ENCODE results near the gene LRRC15. TPM values are rescaled to one million over a fixed set of nuclear protein-coding genes. Genes with fewer than 3 reads are reported as not detected.

LRRC15 gene
- total RNA-seq, 4 donors from 2014 or later = 0.13 to 0.66 (median 0.34) TPM; not detected in 1

- peaks cover 0 to 13% (median 6%) of the 10 kb centered on the region in 4 donors for H3K4me1 ChIP-seq
- no peaks in the 10 kb centered on the region for H3K9me3 ChIP-seq
- H3K4me3 ChIP-seq = no peak overlapping the region
- no peak for DNase-seq (ENCODE audit: extremely low spot score)
- TF ChIP-seq POLR2A (IDR thresholded peaks at IDR 0.05; ENCODE audit: low read depth) (no peak), POLR2AphosphoS5 (IDR thresholded peaks at IDR 0.05) (no peak), EP300 (IDR thresholded peaks at IDR 0.05) (no peak)
- TF ChIP-seq, protein P1, sequence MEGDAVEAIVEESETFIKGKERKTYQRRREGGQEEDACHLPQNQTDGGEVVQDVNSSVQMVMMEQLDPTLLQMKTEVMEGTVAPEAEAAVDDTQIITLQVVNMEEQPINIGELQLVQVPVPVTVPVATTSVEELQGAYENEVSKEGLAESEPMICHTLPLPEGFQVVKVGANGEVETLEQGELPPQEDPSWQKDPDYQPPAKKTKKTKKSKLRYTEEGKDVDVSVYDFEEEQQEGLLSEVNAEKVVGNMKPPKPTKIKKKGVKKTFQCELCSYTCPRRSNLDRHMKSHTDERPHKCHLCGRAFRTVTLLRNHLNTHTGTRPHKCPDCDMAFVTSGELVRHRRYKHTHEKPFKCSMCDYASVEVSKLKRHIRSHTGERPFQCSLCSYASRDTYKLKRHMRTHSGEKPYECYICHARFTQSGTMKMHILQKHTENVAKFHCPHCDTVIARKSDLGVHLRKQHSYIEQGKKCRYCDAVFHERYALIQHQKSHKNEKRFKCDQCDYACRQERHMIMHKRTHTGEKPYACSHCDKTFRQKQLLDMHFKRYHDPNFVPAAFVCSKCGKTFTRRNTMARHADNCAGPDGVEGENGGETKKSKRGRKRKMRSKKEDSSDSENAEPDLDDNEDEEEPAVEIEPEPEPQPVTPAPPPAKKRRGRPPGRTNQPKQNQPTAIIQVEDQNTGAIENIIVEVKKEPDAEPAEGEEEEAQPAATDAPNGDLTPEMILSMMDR (IDR thresholded peaks at IDR 0.05) = no peak
- intact Hi-C loops (cut with DNase I) = no loop called here
- H3K27me3 ChIP-seq = peaks cover 0 to 56% (median 0%) of the 10 kb centered on the region in 4 donors
- no peak overlapping the region for H3K27ac ChIP-seq (replicated peaks in 1 of 4)
- no peaks in the 10 kb centered on the region for H3K36me3 ChIP-seq
- WGBS = 83% methylated on average over 10 of the region's 10 CpGs
Observed at GRCh38 chr3:194370753-194371152, 1.2 kb upstream of the LRRC15 start.

- intact Hi-C loops (cut with DNase I) = no loop called here
- Histone ChIP-seq H3K9me3 (no peaks in the 10 kb centered on the region), H3K27me3 (peaks cover 0 to 45% (median 0%) of the 10 kb centered on the region in 4 donors), H3K27ac (replicated peaks in 1 of 4) (no peak overlapping the region), H3K36me3 (no peaks in the 10 kb centered on the region), H3K4me3 (no peak overlapping the region), H3K4me1 (peaks cover 3 to 26% (median 16%) of the 10 kb centered on the region in 4 donors)
- DNase-seq (ENCODE audit: extremely low spot score) = no peak
- WGBS = 82% methylated on average over 6 of the region's 6 CpGs
- TF ChIP-seq EP300 (IDR thresholded peaks at IDR 0.05) (no peak), POLR2A (IDR thresholded peaks at IDR 0.05; ENCODE audit: low read depth) (no peak)
- TF ChIP-seq, protein P1 (IDR thresholded peaks at IDR 0.05) = no peak
Observed at GRCh38 chr3:194368918-194369317, 625 bp downstream of the LRRC15 start.

DNA sequence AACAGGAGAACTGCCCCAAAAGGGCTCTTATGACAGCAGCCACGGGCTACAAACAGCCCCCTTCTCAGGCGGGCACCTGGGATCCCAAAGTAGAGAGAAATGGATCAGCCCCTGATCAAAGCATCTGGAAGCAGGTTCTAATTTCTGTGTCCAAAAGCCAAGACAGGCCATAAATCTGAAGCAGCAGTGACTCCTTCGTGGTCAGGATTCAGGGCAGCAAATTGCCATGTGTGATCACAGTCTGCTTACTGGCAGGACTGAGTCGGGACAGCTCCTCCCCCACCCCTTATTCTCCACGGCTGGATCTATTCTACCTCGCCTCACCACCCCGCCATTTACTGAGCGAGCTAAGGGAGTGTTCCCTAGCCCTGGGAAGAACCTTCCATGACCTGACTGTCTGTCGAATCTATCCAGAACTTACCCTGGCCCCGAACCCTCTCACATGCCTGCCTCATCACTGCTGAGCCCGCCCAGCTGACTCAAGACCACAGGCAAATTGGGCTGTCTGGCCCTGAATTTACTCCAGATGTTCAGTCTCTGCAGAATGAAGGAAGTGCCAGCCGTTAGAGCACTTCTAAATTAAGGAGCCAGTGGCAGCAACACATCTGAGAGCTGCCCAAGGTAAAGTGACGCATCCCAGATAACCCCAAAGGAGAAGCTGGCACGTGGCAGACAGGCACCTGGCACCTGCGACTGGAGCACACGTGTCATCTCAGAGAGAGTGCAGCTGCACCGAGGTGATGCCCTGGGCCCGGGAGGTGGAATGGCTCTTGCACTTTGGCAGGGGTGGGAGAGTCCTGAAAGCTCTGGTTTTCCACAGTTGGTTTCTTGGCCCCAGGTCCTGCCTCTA lies 1.3 kb downstream of the LRRC15 start:
- TF ChIP-seq, protein P1 (IDR thresholded peaks at IDR 0.05) = no peak
- no peak for TF ChIP-seq EP300 (IDR thresholded peaks at IDR 0.05)
- no peak for TF ChIP-seq POLR2AphosphoS5 (IDR thresholded peaks at IDR 0.05)
- TF ChIP-seq POLR2A (IDR thresholded peaks at IDR 0.05; ENCODE audit: low read depth) = no peak
- no peaks in the 10 kb centered on the region for H3K9me3 ChIP-seq
- no peak for DNase-seq (ENCODE audit: extremely low spot score)
- H3K27ac ChIP-seq (replicated peaks in 1 of 4) = no peak overlapping the region
- H3K4me1 ChIP-seq = peaks cover 3 to 26% (median 16%) of the 10 kb centered on the region in 4 donors
- intact Hi-C loops (cut with DNase I) = no loop called here
- peaks cover 0 to 45% (median 0%) of the 10 kb centered on the region in 4 donors for H3K27me3 ChIP-seq
- no peaks in the 10 kb centered on the region for H3K36me3 ChIP-seq
- 73% methylated on average over 18 of the region's 18 CpGs for WGBS
- no peak overlapping the region for H3K4me3 ChIP-seq

DNA sequence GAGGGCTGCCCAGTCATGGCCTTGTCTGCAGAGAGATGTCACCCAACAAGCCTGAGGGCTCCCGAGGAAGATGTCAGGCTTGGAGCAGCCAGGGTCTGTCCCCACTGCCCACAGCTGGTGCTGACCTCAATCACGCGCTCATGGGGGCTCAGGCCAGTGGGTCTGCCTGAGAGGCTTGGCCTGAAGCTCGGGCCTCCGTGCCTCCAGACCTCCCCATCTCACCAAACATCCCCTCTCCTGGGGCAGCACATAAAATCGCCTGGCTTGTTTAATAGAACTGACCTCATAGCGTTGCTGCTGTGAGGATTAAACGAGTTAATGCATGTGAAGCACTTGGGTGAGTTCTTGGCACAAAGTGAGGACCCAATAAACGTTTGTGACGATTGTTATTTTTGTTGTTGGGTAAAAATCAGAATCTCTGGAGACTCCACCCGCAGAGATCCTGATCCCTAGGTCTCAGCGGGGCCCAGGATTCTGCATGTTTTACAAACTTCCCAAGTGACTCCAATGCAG lies 3.5 kb downstream of the LRRC15 start:
- DNase-seq (ENCODE audit: extremely low spot score) = no peak
- TF ChIP-seq POLR2AphosphoS5 (IDR thresholded peaks at IDR 0.05) (no peak), POLR2A (IDR thresholded peaks at IDR 0.05; ENCODE audit: low read depth) (no peak), EP300 (IDR thresholded peaks at IDR 0.05) (no peak)
- TF ChIP-seq, protein P1 (IDR thresholded peaks at IDR 0.05) = no peak
- Histone ChIP-seq H3K27ac (replicated peaks in 1 of 4) (no peak overlapping the region), H3K36me3 (no peaks in the 10 kb centered on the region), H3K27me3 (peaks cover 0 to 26% (median 0%) of the 10 kb centered on the region in 4 donors), H3K4me1 (peaks cover 3 to 26% (median 16%) of the 10 kb centered on the region in 4 donors), H3K9me3 (no peaks in the 10 kb centered on the region), H3K4me3 (no peak overlapping the region)
- whole genome bisulfite sequencing = 89% methylated on average over 8 of the region's 12 CpGs
- intact Hi-C loops (cut with DNase I) = no loop called here
